ENCODE measurements around the gene ARFGEF2.
"Not testable (repeated sequence)": the region's sequence is repeated elsewhere in the genome, so short reads cannot be mapped to it uniquely, and the experiment has no call there.

The ARFGEF2 gene

GRCh38 chr20:48923149-48923718, 1.7 kb downstream of the ARFGEF2 start:
- in situ Hi-C loops (cut with HindIII; ENCODE audit: low pct_unique_long_range_greater_than_20kb, low sequenced_read_pairs), result no loop called here
- no peak for DNase-seq (ENCODE audit: low read depth in 1 of 2, low spot score in 1 of 2)
- no peak for TF ChIP-seq JUND (IDR thresholded peaks at IDR 0.05; ENCODE audit: low read depth)

GRCh38 chr20:48924756-48925109, 3.2 kb downstream of the ARFGEF2 start:
- in situ Hi-C loops (cut with HindIII; ENCODE audit: low pct_unique_long_range_greater_than_20kb, low sequenced_read_pairs), result no loop called here
- no peak for DNase-seq (ENCODE audit: low read depth in 1 of 2, low spot score in 1 of 2)
- TF ChIP-seq JUND (IDR thresholded peaks at IDR 0.05; ENCODE audit: low read depth), result no peak

GRCh38 chr20:48926267-48926666, 4.8 kb downstream of the ARFGEF2 start:
- DNase-seq (ENCODE audit: low read depth in 1 of 2, low spot score in 1 of 2), result no peak
- no peak for TF ChIP-seq JUND (IDR thresholded peaks at IDR 0.05; ENCODE audit: low read depth)

GRCh38 chr20:48926821-48927220, 5.3 kb downstream of the ARFGEF2 start:
- in situ Hi-C loops (cut with HindIII; ENCODE audit: low pct_unique_long_range_greater_than_20kb, low sequenced_read_pairs), result no loop called here
- TF ChIP-seq JUND (IDR thresholded peaks at IDR 0.05; ENCODE audit: low read depth), result no peak

More at GRCh38 chr20:48926267-48926666, 4.8 kb downstream of the ARFGEF2 start:
- in situ Hi-C loops (cut with HindIII; ENCODE audit: low pct_unique_long_range_greater_than_20kb, low sequenced_read_pairs), result no loop called here

GRCh38 chr20:48928832-48929725, 7.6 kb downstream of the ARFGEF2 start:
- in situ Hi-C loops (cut with HindIII; ENCODE audit: low pct_unique_long_range_greater_than_20kb, low sequenced_read_pairs), result no loop called here
- DNase-seq (ENCODE audit: low read depth in 1 of 2, low spot score in 1 of 2), result no peak
- no peak for TF ChIP-seq JUND (IDR thresholded peaks at IDR 0.05; ENCODE audit: low read depth)

More at GRCh38 chr20:48926821-48927220, 5.3 kb downstream of the ARFGEF2 start:
- DNase-seq (ENCODE audit: low read depth in 1 of 2, low spot score in 1 of 2), result no peak

- TF ChIP-seq JUND (IDR thresholded peaks at IDR 0.05; ENCODE audit: low read depth), result no peak
- DNase-seq (ENCODE audit: low read depth in 1 of 2, low spot score in 1 of 2), result no peak
- in situ Hi-C loops (cut with HindIII; ENCODE audit: low pct_unique_long_range_greater_than_20kb, low sequenced_read_pairs), result no loop called here
Measured at GRCh38 chr20:48930035-48930434, 8.5 kb downstream of the ARFGEF2 start.

- in situ Hi-C loops (cut with HindIII; ENCODE audit: low pct_unique_long_range_greater_than_20kb, low sequenced_read_pairs), result no loop called here
- TF ChIP-seq JUND (IDR thresholded peaks at IDR 0.05; ENCODE audit: low read depth), result no peak
- DNase-seq (ENCODE audit: low read depth in 1 of 2, low spot score in 1 of 2), result no peak
Measured at GRCh38 chr20:48930878-48931277, 9.4 kb downstream of the ARFGEF2 start.

GRCh38 chr20:48931527-48932374, 10.2 kb downstream of the ARFGEF2 start:
- in situ Hi-C loops (cut with HindIII; ENCODE audit: low pct_unique_long_range_greater_than_20kb, low sequenced_read_pairs), result no loop called here
- no peak for DNase-seq (ENCODE audit: low read depth in 1 of 2, low spot score in 1 of 2)
- TF ChIP-seq JUND (IDR thresholded peaks at IDR 0.05; ENCODE audit: low read depth), result no peak

- in situ Hi-C loops (cut with HindIII; ENCODE audit: low pct_unique_long_range_greater_than_20kb, low sequenced_read_pairs), result no loop called here
- no peak for DNase-seq (ENCODE audit: low read depth in 1 of 2, low spot score in 1 of 2)
- no peak for TF ChIP-seq JUND (IDR thresholded peaks at IDR 0.05; ENCODE audit: low read depth)
Measured at GRCh38 chr20:48932375-48932941, 10.9 kb downstream of the ARFGEF2 start.

- in situ Hi-C loops (cut with HindIII; ENCODE audit: low pct_unique_long_range_greater_than_20kb, low sequenced_read_pairs), result no loop called here
- no peak for DNase-seq (ENCODE audit: low read depth in 1 of 2, low spot score in 1 of 2)
Measured at GRCh38 chr20:48933017-48933766, 11.7 kb downstream of the ARFGEF2 start.

GRCh38 chr20:48934273-48934877, 12.9 kb downstream of the ARFGEF2 start:
- DNase-seq (ENCODE audit: low read depth in 1 of 2, low spot score in 1 of 2); in situ Hi-C loops (cut with HindIII; ENCODE audit: low pct_unique_long_range_greater_than_20kb, low sequenced_read_pairs): not testable (repeated sequence)

More at GRCh38 chr20:48933017-48933766, 11.7 kb downstream of the ARFGEF2 start:
- no peak for TF ChIP-seq JUND (IDR thresholded peaks at IDR 0.05; ENCODE audit: low read depth)

- DNase-seq (ENCODE audit: low read depth in 1 of 2, low spot score in 1 of 2); in situ Hi-C loops (cut with HindIII; ENCODE audit: low pct_unique_long_range_greater_than_20kb, low sequenced_read_pairs): not testable (repeated sequence)
Measured at GRCh38 chr20:48934966-48935365, 13.5 kb downstream of the ARFGEF2 start.

GRCh38 chr20:48936178-48936577, 14.7 kb downstream of the ARFGEF2 start:
- in situ Hi-C loops (cut with HindIII; ENCODE audit: low pct_unique_long_range_greater_than_20kb, low sequenced_read_pairs); DNase-seq (ENCODE audit: low read depth in 1 of 2, low spot score in 1 of 2): not testable (repeated sequence)
